ENCODE measurements around the gene XRCC4.
"Not testable (repeated sequence)": the region's sequence is repeated elsewhere in the genome, so short reads cannot be mapped to it uniquely, and the experiment has no call there.

Gene XRCC4

GRCh38 chr5:83124593-83124992 lies 47.2 kb downstream of the XRCC4 start:
- DNase-seq: no peak

- no peak for DNase-seq
Observed at GRCh38 chr5:83125560-83125959, 48.2 kb downstream of the XRCC4 start.

- DNase-seq: no peak
Observed at GRCh38 chr5:83126501-83126900, 49.2 kb downstream of the XRCC4 start.

- DNase-seq: no peak
Observed at GRCh38 chr5:83133797-83134196, 56.5 kb downstream of the XRCC4 start.

GRCh38 chr5:83142526-83142925 lies 65.2 kb downstream of the XRCC4 start:
- no peak for DNase-seq

GRCh38 chr5:83145241-83145640 lies 67.9 kb downstream of the XRCC4 start:
- DNase-seq: no peak

GRCh38 chr5:83145882-83146331 lies 68.6 kb downstream of the XRCC4 start:
- DNase-seq: no peak

GRCh38 chr5:83146441-83146840 lies 69.1 kb downstream of the XRCC4 start:
- no peak for DNase-seq

- DNase-seq: no peak
Observed at GRCh38 chr5:83147593-83147992, 70.2 kb downstream of the XRCC4 start.

- no peak for DNase-seq
Observed at GRCh38 chr5:83148370-83148769, 71.0 kb downstream of the XRCC4 start.

GRCh38 chr5:83149671-83150070 lies 72.3 kb downstream of the XRCC4 start:
- no peak for DNase-seq

- no peak for DNase-seq
Observed at GRCh38 chr5:83151821-83152220, 74.5 kb downstream of the XRCC4 start.

GRCh38 chr5:83152996-83153395 lies 75.6 kb downstream of the XRCC4 start:
- DNase-seq: not testable (repeated sequence)

GRCh38 chr5:83156001-83156400 lies 78.7 kb downstream of the XRCC4 start:
- DNase-seq: no peak

- no peak for DNase-seq
Observed at GRCh38 chr5:83157163-83157562, 79.8 kb downstream of the XRCC4 start.

- no peak for DNase-seq
Observed at GRCh38 chr5:83162601-83163000, 85.3 kb downstream of the XRCC4 start.

- no peak for DNase-seq
Observed at GRCh38 chr5:83167538-83167937, 90.2 kb downstream of the XRCC4 start.

GRCh38 chr5:83169571-83170337 lies 92.4 kb downstream of the XRCC4 start:
- DNase-seq: no peak

- no peak for DNase-seq
Observed at GRCh38 chr5:83172011-83172410, 94.7 kb downstream of the XRCC4 start.

GRCh38 chr5:83172655-83173054 lies 95.3 kb downstream of the XRCC4 start:
- no peak for DNase-seq

- DNase-seq: no peak
Observed at GRCh38 chr5:83173826-83174225, 96.5 kb downstream of the XRCC4 start.

- no peak for DNase-seq
Observed at GRCh38 chr5:83177803-83178202, 100.5 kb downstream of the XRCC4 start.

GRCh38 chr5:83179966-83180365 lies 102.6 kb downstream of the XRCC4 start:
- DNase-seq: no peak

GRCh38 chr5:83184534-83184933 lies 107.2 kb downstream of the XRCC4 start:
- DNase-seq: no peak

GRCh38 chr5:83192947-83193346 lies 115.6 kb downstream of the XRCC4 start:
- no peak for DNase-seq
